ENCODE results near the gene GNPDA1.
A peak's percentile ranks its signal among the peaks of the same experiment; 100 is the strongest.

GNPDA1 gene

DNA sequence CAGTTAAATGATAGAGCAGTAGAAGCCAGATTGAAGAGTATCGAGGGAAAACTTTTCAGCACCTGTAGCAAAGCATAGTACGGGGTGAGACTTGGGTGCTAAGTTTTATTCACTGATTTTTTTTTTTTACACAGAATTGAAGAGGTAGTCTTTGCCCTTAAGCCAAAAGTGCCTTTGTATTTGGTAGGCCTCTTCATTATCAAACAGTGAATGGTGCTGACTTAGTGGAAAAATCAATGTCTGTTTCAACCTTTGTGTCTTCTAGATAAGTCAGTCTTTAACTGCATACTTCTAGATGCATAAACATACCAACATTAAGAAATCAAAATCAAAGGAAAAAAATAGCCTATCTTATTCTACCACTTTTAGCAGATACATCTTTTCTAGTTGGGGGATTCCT, 30.2 kb downstream of the GNPDA1 start:
- Histone ChIP-seq H3K36me3 (ENCODE audit: control insufficient read depth in 1 of 2, insufficient read depth in 2 of 2, low read length in 2 of 2) (peaks cover 55 to 73% of the 10 kb centered on the region in 2 donors), H3K27me3 (ENCODE audit: low read depth, low read length) (no peaks in the 10 kb centered on the region), H3K27ac (ENCODE audit: low read length) (no peak overlapping the region), H3K9me3 (ENCODE audit: control insufficient read depth in 1 of 2, low read length in 2 of 2) (no peaks in the 10 kb centered on the region), H3K4me1 (ENCODE audit: control insufficient read depth in 1 of 2, insufficient read depth in 2 of 2, low read length in 2 of 2) (peaks cover 0 to 7% of the 10 kb centered on the region in 2 donors), H3K4me3 (ENCODE audit: low read depth in 1 of 2, low read length in 2 of 2) (no peak overlapping the region)

GRCh38 chr5:141978389-141978788, 34.4 kb downstream of the GNPDA1 start:
- H3K4me3 ChIP-seq (ENCODE audit: low read depth in 1 of 2, low read length in 2 of 2), result no peak overlapping the region
- no peak overlapping the region for H3K27ac ChIP-seq (ENCODE audit: low read length)
- H3K27me3 ChIP-seq (ENCODE audit: low read depth, low read length), result no peaks in the 10 kb centered on the region
- H3K9me3 ChIP-seq (ENCODE audit: control insufficient read depth in 1 of 2, low read length in 2 of 2), result no peaks in the 10 kb centered on the region
- peaks cover 47 to 58% of the 10 kb centered on the region in 2 donors for H3K36me3 ChIP-seq (ENCODE audit: control insufficient read depth in 1 of 2, insufficient read depth in 2 of 2, low read length in 2 of 2)
- peaks cover 11 to 12% of the 10 kb centered on the region in 2 donors for H3K4me1 ChIP-seq (ENCODE audit: control insufficient read depth in 1 of 2, insufficient read depth in 2 of 2, low read length in 2 of 2)

GRCh38 chr5:141976176-141976575, 36.7 kb downstream of the GNPDA1 start:
- Histone ChIP-seq H3K4me1 (ENCODE audit: control insufficient read depth in 1 of 2, insufficient read depth in 2 of 2, low read length in 2 of 2) (peaks cover 11 to 12% of the 10 kb centered on the region in 2 donors), H3K36me3 (ENCODE audit: control insufficient read depth in 1 of 2, insufficient read depth in 2 of 2, low read length in 2 of 2) (peaks cover 43 to 56% of the 10 kb centered on the region in 2 donors), H3K4me3 (ENCODE audit: low read depth in 1 of 2, low read length in 2 of 2) (no peak overlapping the region), H3K27ac (ENCODE audit: low read length) (no peak overlapping the region), H3K27me3 (ENCODE audit: low read depth, low read length) (no peaks in the 10 kb centered on the region), H3K9me3 (ENCODE audit: control insufficient read depth in 1 of 2, low read length in 2 of 2) (no peaks in the 10 kb centered on the region)

GRCh38 chr5:141973871-141974595, 38.8 kb downstream of the GNPDA1 start:
- no peak overlapping the region for H3K4me3 ChIP-seq (ENCODE audit: low read depth in 1 of 2, low read length in 2 of 2)
- H3K27ac ChIP-seq (ENCODE audit: low read length), result no peak overlapping the region
- H3K9me3 ChIP-seq (ENCODE audit: control insufficient read depth in 1 of 2, low read length in 2 of 2), result no peaks in the 10 kb centered on the region
- H3K4me1 ChIP-seq (ENCODE audit: control insufficient read depth in 1 of 2, insufficient read depth in 2 of 2, low read length in 2 of 2), result peaks cover 21 to 27% of the 10 kb centered on the region in 2 donors
- peaks cover 30 to 39% of the 10 kb centered on the region in 2 donors for H3K36me3 ChIP-seq (ENCODE audit: control insufficient read depth in 1 of 2, insufficient read depth in 2 of 2, low read length in 2 of 2)
- H3K27me3 ChIP-seq (ENCODE audit: low read depth, low read length), result no peaks in the 10 kb centered on the region

DNA sequence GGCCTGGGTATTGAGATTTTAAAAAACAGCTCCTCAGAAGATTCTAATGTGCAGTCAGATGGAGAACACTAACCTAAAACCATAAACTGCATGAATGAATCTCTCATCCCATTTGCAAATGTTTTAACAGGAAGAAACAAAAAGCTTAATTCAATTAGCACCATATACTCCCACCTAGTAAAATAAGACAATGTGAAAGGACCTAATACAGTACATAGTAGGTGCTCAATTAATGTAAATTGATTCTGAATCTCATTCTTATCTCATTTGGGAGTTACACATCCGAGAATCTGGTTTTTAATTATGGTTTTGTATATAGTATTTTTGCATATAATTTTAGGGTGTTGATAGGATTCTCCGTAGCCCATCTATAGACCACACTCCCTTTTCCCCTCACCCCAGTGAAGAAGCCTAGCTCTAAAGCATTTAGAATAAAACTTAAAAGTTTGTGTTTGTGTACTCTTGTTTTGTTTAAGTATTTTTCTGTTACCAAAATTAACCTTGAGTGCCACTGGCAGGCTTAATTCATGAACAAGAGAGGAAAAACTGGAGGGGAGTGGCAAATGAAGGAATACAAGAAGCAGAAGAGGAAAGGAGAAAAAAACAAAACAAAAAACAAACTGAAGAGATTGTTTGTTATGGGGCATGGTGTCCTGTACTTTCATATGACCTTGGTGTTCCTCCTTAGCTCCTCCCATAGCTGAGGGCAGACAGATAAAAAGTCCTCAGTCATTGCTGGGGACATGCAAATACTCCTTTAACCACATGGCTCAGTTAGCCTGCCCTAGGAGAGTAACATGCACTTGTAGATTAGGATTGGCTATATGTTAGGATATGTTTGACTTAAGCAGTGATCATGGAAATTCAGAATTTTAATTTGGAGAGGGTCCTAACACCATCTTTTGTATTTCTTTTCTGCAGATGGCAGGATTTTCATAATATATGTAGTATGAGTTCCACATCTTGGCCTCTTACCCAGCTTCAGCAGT, 42.8 kb downstream of the GNPDA1 start:
- no peaks in the 10 kb centered on the region for H3K27me3 ChIP-seq (ENCODE audit: low read depth, low read length)
- H3K9me3 ChIP-seq (ENCODE audit: control insufficient read depth in 1 of 2, low read length in 2 of 2), result no peaks in the 10 kb centered on the region
- H3K27ac ChIP-seq (ENCODE audit: low read length), result peak overlapping the region; percentile 98
- H3K4me3 ChIP-seq (ENCODE audit: low read depth in 1 of 2, low read length in 2 of 2), result peak overlapping the region; percentile 88 to 94
- H3K36me3 ChIP-seq (ENCODE audit: control insufficient read depth in 1 of 2, insufficient read depth in 2 of 2, low read length in 2 of 2), result peaks cover 12 to 20% of the 10 kb centered on the region in 2 donors
- H3K4me1 ChIP-seq (ENCODE audit: control insufficient read depth in 1 of 2, insufficient read depth in 2 of 2, low read length in 2 of 2), result peaks cover 19 to 21% of the 10 kb centered on the region in 2 donors

GRCh38 chr5:141968914-141969608, 43.8 kb downstream of the GNPDA1 start, which contains the start of gene RNF14:
Gene RNF14 (plus strand): TSS chr5:141969105. CDS start chr5:141973589, 4,484 bp downstream.
- H3K4me3 ChIP-seq (ENCODE audit: low read depth in 1 of 2, low read length in 2 of 2), result peak within 1 kb of the TSS; percentile 88 to 94
- H3K9me3 ChIP-seq (ENCODE audit: control insufficient read depth in 1 of 2, low read length in 2 of 2), result no peaks in the 10 kb centered on the region
- no peaks in the 10 kb centered on the region for H3K27me3 ChIP-seq (ENCODE audit: low read depth, low read length)
- peaks cover 13 to 15% of the 10 kb centered on the region in 2 donors for H3K4me1 ChIP-seq (ENCODE audit: control insufficient read depth in 1 of 2, insufficient read depth in 2 of 2, low read length in 2 of 2)
- peaks cover 5 to 14% of the 10 kb centered on the region in 2 donors for H3K36me3 ChIP-seq (ENCODE audit: control insufficient read depth in 1 of 2, insufficient read depth in 2 of 2, low read length in 2 of 2)
- peak within 1 kb of the TSS; percentile 98 for H3K27ac ChIP-seq (ENCODE audit: low read length)

- no peaks in the 10 kb centered on the region for H3K9me3 ChIP-seq (ENCODE audit: control insufficient read depth in 1 of 2, low read length in 2 of 2)
- peaks cover 10 to 15% of the 10 kb centered on the region in 2 donors for H3K4me1 ChIP-seq (ENCODE audit: control insufficient read depth in 1 of 2, insufficient read depth in 2 of 2, low read length in 2 of 2)
- H3K27ac ChIP-seq (ENCODE audit: low read length), result no peak overlapping the region
- H3K4me3 ChIP-seq (ENCODE audit: low read depth in 1 of 2, low read length in 2 of 2), result no peak overlapping the region
- H3K27me3 ChIP-seq (ENCODE audit: low read depth, low read length), result no peaks in the 10 kb centered on the region
- peaks cover 0 to under 1% of the 10 kb centered on the region in 2 donors for H3K36me3 ChIP-seq (ENCODE audit: control insufficient read depth in 1 of 2, insufficient read depth in 2 of 2, low read length in 2 of 2)
Measured at GRCh38 chr5:141966963-141967333, 45.9 kb downstream of the GNPDA1 start.

GRCh38 chr5:141966275-141966962, 46.4 kb downstream of the GNPDA1 start:
- Histone ChIP-seq H3K27me3 (ENCODE audit: low read depth, low read length) (no peaks in the 10 kb centered on the region), H3K4me3 (ENCODE audit: low read depth in 1 of 2, low read length in 2 of 2) (no peak overlapping the region), H3K36me3 (ENCODE audit: control insufficient read depth in 1 of 2, insufficient read depth in 2 of 2, low read length in 2 of 2) (no peaks in the 10 kb centered on the region), H3K9me3 (ENCODE audit: control insufficient read depth in 1 of 2, low read length in 2 of 2) (no peaks in the 10 kb centered on the region), H3K27ac (ENCODE audit: low read length) (no peak overlapping the region), H3K4me1 (ENCODE audit: control insufficient read depth in 1 of 2, insufficient read depth in 2 of 2, low read length in 2 of 2) (peaks cover 10 to 15% of the 10 kb centered on the region in 2 donors)

DNA sequence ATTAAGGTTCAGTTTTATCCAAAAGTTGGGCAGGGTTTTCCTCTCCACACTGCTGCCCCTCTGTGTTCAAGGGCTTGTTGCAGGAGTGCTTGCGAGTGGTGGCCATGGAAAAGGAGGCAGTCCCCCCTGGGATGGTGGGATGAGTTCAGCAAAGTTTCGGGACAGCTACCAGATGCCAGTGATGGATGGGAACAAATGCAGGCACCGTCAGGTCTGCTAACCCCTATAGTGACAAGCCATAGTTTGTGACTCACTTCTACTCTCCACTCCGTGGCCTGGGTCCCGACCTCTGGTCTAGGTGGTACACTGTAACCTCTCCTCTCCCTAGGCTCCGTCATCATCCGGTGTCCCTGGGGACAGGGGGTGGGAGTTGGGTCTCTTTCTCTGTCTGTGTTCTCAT, 47.8 kb downstream of the GNPDA1 start:
- Histone ChIP-seq H3K27me3 (ENCODE audit: low read depth, low read length) (no peaks in the 10 kb centered on the region), H3K4me1 (ENCODE audit: control insufficient read depth in 1 of 2, insufficient read depth in 2 of 2, low read length in 2 of 2) (peaks cover 5 to 15% of the 10 kb centered on the region in 2 donors), H3K9me3 (ENCODE audit: control insufficient read depth in 1 of 2, low read length in 2 of 2) (no peaks in the 10 kb centered on the region), H3K27ac (ENCODE audit: low read length) (no peak overlapping the region), H3K4me3 (ENCODE audit: low read depth in 1 of 2, low read length in 2 of 2) (no peak overlapping the region), H3K36me3 (ENCODE audit: control insufficient read depth in 1 of 2, insufficient read depth in 2 of 2, low read length in 2 of 2) (no peaks in the 10 kb centered on the region)

DNA sequence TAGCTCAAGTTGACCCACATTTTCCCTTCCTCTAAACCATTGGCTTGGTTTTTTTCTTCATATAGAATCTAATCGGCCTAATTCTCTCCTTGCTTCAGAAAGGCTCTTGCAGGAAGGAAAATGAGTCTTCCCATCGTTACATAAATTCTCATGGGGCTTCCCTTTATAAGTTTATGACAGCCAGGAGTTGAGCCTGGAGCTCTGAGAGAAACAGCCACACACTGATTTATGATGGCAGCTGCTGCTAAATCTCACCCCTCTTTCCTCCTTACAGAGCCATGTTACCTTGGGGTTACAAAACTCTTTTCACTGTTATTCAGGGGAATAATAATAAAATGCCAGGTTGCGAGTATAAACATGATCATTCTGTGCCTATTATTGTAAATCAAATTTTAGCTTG, 49.1 kb downstream of the GNPDA1 start:
- Histone ChIP-seq H3K36me3 (ENCODE audit: control insufficient read depth in 1 of 2, insufficient read depth in 2 of 2, low read length in 2 of 2) (no peaks in the 10 kb centered on the region), H3K27me3 (ENCODE audit: low read depth, low read length) (no peaks in the 10 kb centered on the region), H3K9me3 (ENCODE audit: control insufficient read depth in 1 of 2, low read length in 2 of 2) (no peaks in the 10 kb centered on the region), H3K27ac (ENCODE audit: low read length) (no peak overlapping the region), H3K4me1 (ENCODE audit: control insufficient read depth in 1 of 2, insufficient read depth in 2 of 2, low read length in 2 of 2) (peaks cover 0 to 15% of the 10 kb centered on the region in 2 donors), H3K4me3 (ENCODE audit: low read depth in 1 of 2, low read length in 2 of 2) (no peak overlapping the region)

Measured in muscle layer of duodenum (tissue), 2 donors.